GM20000 (cell line): ENCODE data around the gene MT1A.
"Not testable (repeated sequence)": the region's sequence is repeated elsewhere in the genome, so short reads cannot be mapped to it uniquely, and the experiment has no call there.

ENCODE experiments used
- DNase-seq: peaks from one replicate; pipeline ENCODE4 v3.0.0; 2012; ENCODE audit warnings: low spot score
- TF ChIP-seq, protein P1 (sequence below): IDR thresholded peaks from 2 replicates; pipeline ENCODE4 v1.5.1; 2012; ENCODE audit warnings: mild to moderate bottlenecking, control low read depth; ENCODE audit errors: extremely low read depth, missing control alignments

MT1A gene

DNA sequence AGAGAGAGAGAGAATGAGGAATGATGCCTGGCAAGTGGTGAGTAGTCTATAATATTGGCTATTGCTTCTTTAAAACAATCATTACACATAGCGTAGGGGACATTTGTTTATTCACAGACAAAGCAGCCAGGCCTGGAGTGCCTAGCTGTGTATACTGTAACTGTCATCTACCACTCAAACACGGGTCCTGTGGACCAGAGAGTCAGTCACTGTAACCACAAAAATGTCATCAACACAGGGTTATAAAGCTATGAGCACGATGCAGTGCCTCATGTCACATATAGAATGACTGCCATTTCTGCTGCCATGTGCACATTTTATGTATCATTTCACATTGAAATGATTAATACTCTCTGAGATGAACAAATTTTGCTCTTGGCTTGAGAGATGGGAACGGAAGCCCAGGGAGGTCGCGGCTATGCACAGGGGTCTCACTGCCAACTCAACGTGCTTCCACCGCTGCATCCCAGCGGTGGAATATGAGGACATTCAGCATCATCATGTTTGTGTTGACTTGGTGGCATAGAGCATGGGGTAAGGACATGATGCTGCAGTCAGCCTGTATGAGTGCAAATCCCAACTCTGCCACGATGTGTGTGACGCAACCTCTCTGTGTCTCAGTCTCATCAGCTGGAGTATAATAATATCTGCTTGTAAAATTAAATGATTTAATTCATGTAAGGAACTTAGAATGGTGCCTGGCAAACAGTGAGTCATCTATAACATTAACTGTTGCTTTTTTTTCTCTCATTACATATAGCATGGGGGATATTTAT, 34.5 kb downstream of the MT1A start:
- TF ChIP-seq, protein P1, sequence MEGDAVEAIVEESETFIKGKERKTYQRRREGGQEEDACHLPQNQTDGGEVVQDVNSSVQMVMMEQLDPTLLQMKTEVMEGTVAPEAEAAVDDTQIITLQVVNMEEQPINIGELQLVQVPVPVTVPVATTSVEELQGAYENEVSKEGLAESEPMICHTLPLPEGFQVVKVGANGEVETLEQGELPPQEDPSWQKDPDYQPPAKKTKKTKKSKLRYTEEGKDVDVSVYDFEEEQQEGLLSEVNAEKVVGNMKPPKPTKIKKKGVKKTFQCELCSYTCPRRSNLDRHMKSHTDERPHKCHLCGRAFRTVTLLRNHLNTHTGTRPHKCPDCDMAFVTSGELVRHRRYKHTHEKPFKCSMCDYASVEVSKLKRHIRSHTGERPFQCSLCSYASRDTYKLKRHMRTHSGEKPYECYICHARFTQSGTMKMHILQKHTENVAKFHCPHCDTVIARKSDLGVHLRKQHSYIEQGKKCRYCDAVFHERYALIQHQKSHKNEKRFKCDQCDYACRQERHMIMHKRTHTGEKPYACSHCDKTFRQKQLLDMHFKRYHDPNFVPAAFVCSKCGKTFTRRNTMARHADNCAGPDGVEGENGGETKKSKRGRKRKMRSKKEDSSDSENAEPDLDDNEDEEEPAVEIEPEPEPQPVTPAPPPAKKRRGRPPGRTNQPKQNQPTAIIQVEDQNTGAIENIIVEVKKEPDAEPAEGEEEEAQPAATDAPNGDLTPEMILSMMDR = no peak
- DNase-seq = no peak

DNA sequence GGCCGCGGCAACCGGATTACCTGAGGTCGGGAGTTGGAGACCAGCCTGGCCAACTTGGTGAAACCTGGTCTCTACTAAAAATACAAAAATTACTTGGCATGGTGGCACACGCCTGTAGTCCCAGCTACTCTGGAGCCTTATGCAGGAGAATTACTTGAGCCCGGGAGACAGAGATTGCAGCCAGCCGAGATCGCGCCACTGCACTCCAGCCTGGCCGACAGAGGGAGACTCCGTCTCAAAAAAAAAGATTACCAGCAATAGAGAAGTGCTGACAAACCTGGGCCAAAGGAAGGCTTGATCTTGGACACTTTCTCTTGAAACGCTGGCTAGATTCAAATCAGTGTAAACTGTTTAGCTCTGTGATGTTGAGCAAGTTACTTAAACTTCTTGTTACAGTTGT, 35.5 kb downstream of the MT1A start:
- no peak for DNase-seq
- TF ChIP-seq, protein P1 = peak; percentile 19

GRCh38 chr16:56674570-56674969, 36.1 kb downstream of the MT1A start:
- not testable (repeated sequence) for DNase-seq

DNA sequence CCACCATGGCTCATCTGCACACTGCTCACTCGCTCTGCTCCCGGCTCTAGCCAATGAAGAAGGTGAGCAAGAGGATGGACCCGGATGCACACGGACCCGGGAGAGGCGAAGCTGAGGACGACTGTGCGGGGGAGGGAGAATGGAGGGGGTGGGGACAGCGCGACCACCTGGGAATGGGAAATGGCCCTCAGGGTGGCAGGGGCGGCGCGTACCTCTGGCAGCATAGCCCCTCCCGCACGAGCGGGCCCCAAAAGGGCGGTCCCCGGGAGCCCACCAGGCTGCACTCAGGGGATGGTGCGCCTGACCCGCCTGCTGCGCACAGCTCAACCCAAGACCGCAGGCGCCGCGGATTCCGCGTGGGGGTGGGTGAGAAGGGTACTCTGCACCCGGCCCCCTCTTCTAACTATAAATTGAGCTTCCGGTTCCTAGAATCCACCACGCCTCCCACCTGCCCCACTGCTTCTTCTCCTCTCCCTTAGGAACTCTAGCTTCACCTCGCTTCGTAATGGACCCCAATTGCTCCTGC, 37.3 kb downstream of the MT1A start:
- DNase-seq = no peak
- TF ChIP-seq, protein P1 = no peak

DNA sequence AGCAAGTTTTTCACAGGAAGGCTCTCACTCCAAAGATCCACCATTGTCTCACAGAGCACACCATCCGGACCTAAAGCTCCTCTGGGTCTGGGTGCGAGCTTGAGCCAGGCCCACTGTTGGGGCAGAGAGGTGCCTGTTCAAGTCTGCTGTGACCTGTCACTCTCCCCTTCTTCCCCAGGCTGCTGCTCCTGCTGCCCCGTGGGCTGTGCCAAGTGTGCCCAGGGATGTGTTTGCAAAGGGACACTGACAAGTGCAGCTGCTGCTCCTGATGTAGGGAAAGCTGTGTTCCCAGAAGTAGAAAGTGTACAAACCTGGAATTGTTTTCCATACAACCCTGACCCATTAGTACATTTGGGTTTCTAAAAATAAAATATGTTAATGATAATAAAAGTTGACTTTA, 39.0 kb downstream of the MT1A start:
- no peak for DNase-seq
- TF ChIP-seq, protein P1 = no peak

- TF ChIP-seq, protein P1 = no peak
- DNase-seq = no peak
Observed at GRCh38 chr16:56679078-56679730, 40.7 kb downstream of the MT1A start.

- DNase-seq = no peak
- TF ChIP-seq, protein P1 = no peak
Observed at GRCh38 chr16:56679818-56680217, 41.4 kb downstream of the MT1A start.
